Measurements from ENCODE around the gene PCP4L1. TPM values are rescaled to one million over a fixed set of nuclear protein-coding genes. Genes with fewer than 3 reads are reported as not detected.
A peak's percentile ranks its signal among the peaks of the same experiment; 100 is the strongest.

Gene PCP4L1
- total RNA-seq, 1 donor from 2014 or later, result 0.69 TPM

GRCh38 chr1:161215076-161215475 is 43.5 kb upstream of the PCP4L1 start, which contains the start of gene FCER1G:
Gene FCER1G, plus strand, starts transcription at chr1:161215295. Its CDS starts 27 bp downstream, at chr1:161215322.
- H3K9me3 Mint-ChIP-seq, result no peaks in the 10 kb centered on the region
- no peak within 1 kb of the TSS for H3K9ac ChIP-seq
- H3F3A ChIP-seq (ENCODE audit: low read depth), result peaks cover 21% of the 10 kb centered on the region
- H3K36me3 ChIP-seq, result peaks cover 11% of the 10 kb centered on the region
- peaks cover 13% of the 10 kb centered on the region for H3K4me1 Mint-ChIP-seq
- H3K27me3 Mint-ChIP-seq (ENCODE audit: insufficient read depth, low read depth), result peaks cover 6% of the 10 kb centered on the region
- H3K4me3 ChIP-seq, result no peak within 1 kb of the TSS
- DNase-seq (ENCODE audit: low spot score), result no peak
- no peak within 1 kb of the TSS for H3K27ac ChIP-seq
- H3K4me1 ChIP-seq, result peaks cover 6% of the 10 kb centered on the region
- no peak within 1 kb of the TSS for H3K4me2 ChIP-seq
- peaks cover 3% of the 10 kb centered on the region for H4K20me1 ChIP-seq (ENCODE audit: low read depth)
- no peaks in the 10 kb centered on the region for H3K9me3 ChIP-seq (ENCODE audit: low read depth)
- no peak within 1 kb of the TSS for H2AFZ ChIP-seq (replicated peaks)
- H3K27me3 ChIP-seq, result no peaks in the 10 kb centered on the region
- H3K27ac Mint-ChIP-seq, result no peak within 1 kb of the TSS
- H3K79me2 ChIP-seq (ENCODE audit: low read depth), result no peaks in the 10 kb centered on the region
- TF ChIP-seq EZH2 (IDR thresholded peaks at IDR 0.05), result no peak
- TF ChIP-seq EZH2phosphoT487 (IDR thresholded peaks at IDR 0.05), result no peak
- TF ChIP-seq, protein P1, sequence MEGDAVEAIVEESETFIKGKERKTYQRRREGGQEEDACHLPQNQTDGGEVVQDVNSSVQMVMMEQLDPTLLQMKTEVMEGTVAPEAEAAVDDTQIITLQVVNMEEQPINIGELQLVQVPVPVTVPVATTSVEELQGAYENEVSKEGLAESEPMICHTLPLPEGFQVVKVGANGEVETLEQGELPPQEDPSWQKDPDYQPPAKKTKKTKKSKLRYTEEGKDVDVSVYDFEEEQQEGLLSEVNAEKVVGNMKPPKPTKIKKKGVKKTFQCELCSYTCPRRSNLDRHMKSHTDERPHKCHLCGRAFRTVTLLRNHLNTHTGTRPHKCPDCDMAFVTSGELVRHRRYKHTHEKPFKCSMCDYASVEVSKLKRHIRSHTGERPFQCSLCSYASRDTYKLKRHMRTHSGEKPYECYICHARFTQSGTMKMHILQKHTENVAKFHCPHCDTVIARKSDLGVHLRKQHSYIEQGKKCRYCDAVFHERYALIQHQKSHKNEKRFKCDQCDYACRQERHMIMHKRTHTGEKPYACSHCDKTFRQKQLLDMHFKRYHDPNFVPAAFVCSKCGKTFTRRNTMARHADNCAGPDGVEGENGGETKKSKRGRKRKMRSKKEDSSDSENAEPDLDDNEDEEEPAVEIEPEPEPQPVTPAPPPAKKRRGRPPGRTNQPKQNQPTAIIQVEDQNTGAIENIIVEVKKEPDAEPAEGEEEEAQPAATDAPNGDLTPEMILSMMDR (IDR thresholded peaks at IDR 0.05), result no peak
- no peak within 1 kb of the TSS for H3K4me3 Mint-ChIP-seq
- peaks cover 27% of the 10 kb centered on the region for H3K36me3 Mint-ChIP-seq

DNA sequence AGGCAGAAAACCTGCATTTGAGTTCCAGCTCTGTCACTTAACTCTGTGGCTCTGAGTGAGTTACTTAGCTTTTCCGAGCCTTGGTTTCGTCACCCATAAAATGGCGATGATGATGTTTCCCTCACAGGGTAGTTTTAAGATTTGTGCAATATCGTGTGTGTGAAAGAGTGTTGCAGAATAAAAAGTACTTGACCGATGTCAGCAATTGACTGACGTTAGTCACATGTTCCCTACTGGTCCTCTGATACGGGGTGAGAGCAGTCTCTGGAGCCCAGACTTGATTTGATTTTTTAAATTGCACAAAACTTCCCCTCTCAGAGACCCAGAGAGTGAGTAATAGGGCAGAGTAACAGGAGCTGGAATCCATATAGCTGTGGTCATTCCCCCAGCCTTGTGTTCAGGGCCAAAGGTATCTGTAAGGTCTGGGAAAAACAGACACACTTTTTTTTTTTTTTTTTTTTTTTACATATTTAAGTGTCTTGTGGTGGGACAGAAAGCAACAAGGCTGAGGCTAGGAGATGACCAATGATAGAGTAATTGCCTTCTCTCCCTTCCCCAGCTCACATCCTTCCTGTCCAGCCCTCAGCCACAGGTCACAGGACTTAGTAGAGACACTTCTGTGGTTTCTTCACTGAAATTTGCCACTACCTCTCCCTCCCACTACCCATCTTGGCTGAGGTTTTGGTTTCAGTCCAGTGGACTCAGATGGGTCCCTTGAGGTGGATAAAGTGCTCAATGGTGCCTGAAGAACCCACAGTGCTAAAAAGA is 41.4 kb upstream of the PCP4L1 start:
- Mint-ChIP-seq H3K27ac (no peak overlapping the region), H3K27me3 (ENCODE audit: insufficient read depth, low read depth) (peaks cover 4% of the 10 kb centered on the region), H3K36me3 (peaks cover 19% of the 10 kb centered on the region), H3K9me3 (no peaks in the 10 kb centered on the region), H3K4me3 (no peak overlapping the region), H3K4me1 (peaks cover 13% of the 10 kb centered on the region)
- H3K9me3 ChIP-seq (ENCODE audit: low read depth), result no peaks in the 10 kb centered on the region
- no peaks in the 10 kb centered on the region for H4K20me1 ChIP-seq (ENCODE audit: low read depth)
- no peak overlapping the region for H3K4me3 ChIP-seq
- H3K79me2 ChIP-seq (ENCODE audit: low read depth), result no peaks in the 10 kb centered on the region
- H2AFZ ChIP-seq (replicated peaks), result no peak overlapping the region
- DNase-seq (ENCODE audit: low spot score), result no peak
- H3K27me3 ChIP-seq, result no peaks in the 10 kb centered on the region
- no peak overlapping the region for H3K4me2 ChIP-seq
- H3F3A ChIP-seq (ENCODE audit: low read depth), result peaks cover 21% of the 10 kb centered on the region
- TF ChIP-seq, protein P1 (IDR thresholded peaks at IDR 0.05), result no peak
- TF ChIP-seq EZH2 (IDR thresholded peaks at IDR 0.05) (no peak), EZH2phosphoT487 (IDR thresholded peaks at IDR 0.05) (no peak)
- H3K36me3 ChIP-seq, result no peaks in the 10 kb centered on the region
- H3K27ac ChIP-seq, result peak overlapping the region; percentile 39
- peaks cover 6% of the 10 kb centered on the region for H3K4me1 ChIP-seq
- no peak overlapping the region for H3K9ac ChIP-seq

DNA sequence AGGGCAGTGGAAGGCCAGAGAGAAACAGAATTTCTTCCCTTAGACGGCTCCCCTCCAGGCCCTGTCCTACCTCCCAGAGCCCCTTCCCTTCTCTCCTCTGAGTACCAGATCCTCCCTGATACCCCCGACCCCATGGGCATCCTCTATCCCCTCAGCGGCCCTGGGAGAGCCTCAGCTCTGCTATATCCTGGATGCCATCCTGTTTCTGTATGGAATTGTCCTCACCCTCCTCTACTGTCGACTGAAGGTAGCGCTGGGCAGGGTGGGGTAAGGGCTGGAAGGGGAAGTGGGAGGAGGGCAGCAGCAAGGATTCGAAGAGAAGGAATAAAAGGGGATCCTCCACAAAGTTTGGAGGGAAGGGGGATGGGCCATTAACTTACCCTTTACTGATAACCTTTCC is 40.7 kb upstream of the PCP4L1 start:
- no peak for TF ChIP-seq EZH2 (IDR thresholded peaks at IDR 0.05)
- TF ChIP-seq, protein P1 (IDR thresholded peaks at IDR 0.05), result no peak
- no peak for TF ChIP-seq EZH2phosphoT487 (IDR thresholded peaks at IDR 0.05)

More for the DNA sequence above, 40.7 kb upstream of the PCP4L1 start:
- H3K4me2 ChIP-seq, result no peak overlapping the region
- no peak overlapping the region for H3K27ac ChIP-seq
- H3K79me2 ChIP-seq (ENCODE audit: low read depth), result no peaks in the 10 kb centered on the region
- no peaks in the 10 kb centered on the region for H4K20me1 ChIP-seq (ENCODE audit: low read depth)
- H3K27me3 ChIP-seq, result no peaks in the 10 kb centered on the region
- Mint-ChIP-seq H3K4me3 (no peak overlapping the region), H3K9me3 (no peaks in the 10 kb centered on the region), H3K4me1 (peaks cover 13% of the 10 kb centered on the region), H3K27me3 (ENCODE audit: insufficient read depth, low read depth) (peaks cover 4% of the 10 kb centered on the region), H3K36me3 (peaks cover 17% of the 10 kb centered on the region), H3K27ac (no peak overlapping the region)
- H3K4me1 ChIP-seq, result peaks cover 6% of the 10 kb centered on the region
- H3F3A ChIP-seq (ENCODE audit: low read depth), result peaks cover 21% of the 10 kb centered on the region
- no peak overlapping the region for H3K9ac ChIP-seq
- no peaks in the 10 kb centered on the region for H3K9me3 ChIP-seq (ENCODE audit: low read depth)
- no peak overlapping the region for H3K4me3 ChIP-seq
- no peak overlapping the region for H2AFZ ChIP-seq (replicated peaks)
- DNase-seq (ENCODE audit: low spot score), result no peak
- no peaks in the 10 kb centered on the region for H3K36me3 ChIP-seq

Data from neural progenitor cell (in vitro differentiated cells).